Mammary epithelial cell (primary cell): ENCODE results near the gene ST3GAL5.

Experiments used
- CTCF ChIP-seq, 2 donors: IDR thresholded peaks in 1 of 2; conservative IDR thresholded peaks in 1 of 2; 2 replicates each; pipeline ENCODE4 v1.5.1; 2011 to 2012; ENCODE audit warnings: inconsistent platforms in 2 of 2, low read length in 2 of 2, mild to moderate bottlenecking in 2 of 2, control low read depth in 1 of 2, low read depth in 1 of 2; ENCODE audit not compliant: insufficient read depth in 1 of 2; ENCODE audit errors: extremely low read depth in 1 of 2
- EZH2 ChIP-seq: IDR thresholded peaks from 2 replicates; pipeline ENCODE4 v1.6.1; 2012; ENCODE audit warnings: low read length, inconsistent platforms, borderline replicate concordance

- TF ChIP-seq EZH2 = no peak
- no peak for TF ChIP-seq CTCF (conservative IDR thresholded peaks at IDR 0.05 in 1 of 2, IDR thresholded peaks at IDR 0.05 in 1 of 2; ENCODE audit: extremely low read depth in 1 of 2, insufficient read depth in 1 of 2, low read depth in 1 of 2, low read length in 2 of 2)
Measured at GRCh38 chr2:85790032-85790431, 98.8 kb downstream of the ST3GAL5 start.
